Choroid plexus epithelial cell (primary cell): ENCODE results near the gene IMMP2L.
"Not testable (repeated sequence)": the region's sequence is repeated elsewhere in the genome, so short reads cannot be mapped to it uniquely, and the experiment has no call there.

Source experiments
- DNase-seq: peaks from one replicate; pipeline ENCODE4 v3.0.0-alpha.2; 2010; ENCODE audit warnings: low read depth
- H3K4me3 ChIP-seq: 2 replicates; pipeline ENCODE4 v1.5.1; 2011; ENCODE audit warnings: low read depth, mild to moderate bottlenecking, control low read depth, low read length, moderate library complexity
- TF ChIP-seq, protein P1 (sequence below): conservative IDR thresholded peaks from 2 replicates; pipeline ENCODE4 v1.5.1; 2011; ENCODE audit warnings: low read depth, mild to moderate bottlenecking, control low read depth, inconsistent platforms, low read length, moderate library complexity

The IMMP2L gene

DNA sequence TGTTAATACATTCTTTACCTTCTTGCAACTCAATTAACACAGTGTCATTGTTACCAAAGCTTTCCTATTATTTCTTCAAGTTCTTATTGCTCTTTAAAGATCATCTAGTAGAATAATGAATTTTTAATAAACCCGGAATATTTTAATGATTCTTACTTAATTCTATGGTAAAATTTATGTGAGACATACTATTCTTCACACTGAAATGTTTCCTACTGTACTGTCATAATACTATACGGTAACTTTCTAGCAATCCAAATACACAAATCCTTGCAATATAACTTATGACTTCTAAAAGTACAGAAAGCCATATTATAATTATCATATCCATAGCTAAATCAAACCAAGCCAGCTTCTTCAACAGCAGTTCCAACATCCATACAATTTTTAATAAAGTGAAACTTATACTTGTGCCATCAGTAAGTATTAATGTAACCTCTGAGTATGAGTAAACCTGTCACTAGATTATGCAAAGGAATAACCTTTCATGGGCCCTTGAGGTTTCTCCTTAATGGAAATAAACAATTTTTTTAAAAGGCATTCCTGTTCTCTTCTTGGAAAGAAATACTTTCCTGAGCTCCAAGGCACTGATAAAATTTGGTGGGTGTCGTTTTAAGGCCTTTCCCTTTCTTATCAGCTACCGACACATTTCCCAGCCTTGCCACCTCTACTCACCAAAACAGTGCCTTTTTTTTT, 87.4 kb downstream of the IMMP2L start:
- no peak overlapping the region for H3K4me3 ChIP-seq
- TF ChIP-seq, protein P1, sequence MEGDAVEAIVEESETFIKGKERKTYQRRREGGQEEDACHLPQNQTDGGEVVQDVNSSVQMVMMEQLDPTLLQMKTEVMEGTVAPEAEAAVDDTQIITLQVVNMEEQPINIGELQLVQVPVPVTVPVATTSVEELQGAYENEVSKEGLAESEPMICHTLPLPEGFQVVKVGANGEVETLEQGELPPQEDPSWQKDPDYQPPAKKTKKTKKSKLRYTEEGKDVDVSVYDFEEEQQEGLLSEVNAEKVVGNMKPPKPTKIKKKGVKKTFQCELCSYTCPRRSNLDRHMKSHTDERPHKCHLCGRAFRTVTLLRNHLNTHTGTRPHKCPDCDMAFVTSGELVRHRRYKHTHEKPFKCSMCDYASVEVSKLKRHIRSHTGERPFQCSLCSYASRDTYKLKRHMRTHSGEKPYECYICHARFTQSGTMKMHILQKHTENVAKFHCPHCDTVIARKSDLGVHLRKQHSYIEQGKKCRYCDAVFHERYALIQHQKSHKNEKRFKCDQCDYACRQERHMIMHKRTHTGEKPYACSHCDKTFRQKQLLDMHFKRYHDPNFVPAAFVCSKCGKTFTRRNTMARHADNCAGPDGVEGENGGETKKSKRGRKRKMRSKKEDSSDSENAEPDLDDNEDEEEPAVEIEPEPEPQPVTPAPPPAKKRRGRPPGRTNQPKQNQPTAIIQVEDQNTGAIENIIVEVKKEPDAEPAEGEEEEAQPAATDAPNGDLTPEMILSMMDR, result no peak
- DNase-seq, result peak; percentile 13

DNA sequence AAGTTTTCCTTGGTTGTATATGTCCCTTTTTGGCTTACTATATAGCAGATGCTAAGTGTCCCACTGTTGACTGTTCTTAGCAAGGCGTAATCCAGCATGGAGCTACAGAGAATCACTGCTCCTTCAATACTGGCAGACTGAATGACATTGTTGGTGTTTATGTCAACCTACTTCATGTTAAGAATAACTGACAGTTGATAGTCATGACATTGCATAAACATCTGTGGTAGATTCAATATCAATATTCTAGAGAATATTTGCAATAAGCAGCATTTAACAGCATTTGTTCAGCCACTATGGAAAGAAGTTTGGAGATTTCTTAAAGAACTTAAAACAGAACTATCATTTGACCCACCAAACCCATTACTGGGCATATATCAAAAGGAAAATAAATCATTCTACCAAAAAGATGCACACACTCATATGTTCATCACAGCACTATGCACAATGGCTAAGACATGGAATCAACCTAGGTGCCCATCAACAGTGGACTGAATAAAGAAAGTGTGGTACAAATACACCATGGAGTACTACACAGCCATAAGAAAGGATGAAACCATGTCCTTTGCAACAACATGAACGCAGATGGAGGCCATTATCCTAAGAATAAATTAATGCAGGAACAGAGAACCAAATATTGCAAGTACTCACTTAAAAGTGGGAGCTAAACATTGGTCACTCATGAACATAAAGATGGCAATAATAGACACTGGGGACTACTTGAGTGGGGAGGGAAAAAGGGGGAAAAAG, 88.7 kb downstream of the IMMP2L start:
- TF ChIP-seq, protein P1, result no peak
- no peak overlapping the region for H3K4me3 ChIP-seq
- DNase-seq, result no peak

DNA sequence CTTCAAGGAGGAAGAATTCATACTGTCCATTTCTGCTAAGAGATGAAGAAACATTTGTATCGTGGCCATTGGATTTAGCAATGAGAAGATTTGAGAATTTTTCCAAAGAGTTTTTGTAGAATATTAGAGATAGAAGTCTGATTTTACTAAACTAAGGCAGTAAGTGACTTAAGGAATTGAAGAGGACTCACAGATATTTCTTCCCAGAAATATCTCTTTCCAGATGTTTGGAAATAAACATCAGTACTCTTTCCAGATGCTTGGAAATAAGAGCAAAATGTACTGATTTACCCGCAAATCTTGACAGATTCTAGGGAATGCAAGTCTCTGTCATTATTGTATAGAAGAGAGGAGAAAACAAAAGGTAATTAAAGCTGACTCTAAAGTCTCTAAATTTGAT, 91.3 kb downstream of the IMMP2L start:
- H3K4me3 ChIP-seq, result no peak overlapping the region
- TF ChIP-seq, protein P1, result no peak
- no peak for DNase-seq

- DNase-seq, H3K4me3 ChIP-seq: not testable (repeated sequence)
Observed at GRCh38 chr7:111469894-111470293, 92.4 kb downstream of the IMMP2L start.

- not testable (repeated sequence) for DNase-seq
Observed at GRCh38 chr7:111465774-111466173, 96.5 kb downstream of the IMMP2L start.

GRCh38 chr7:111460695-111461094, 101.6 kb downstream of the IMMP2L start:
- TF ChIP-seq, protein P1, result no peak
- no peak for DNase-seq

More at GRCh38 chr7:111465774-111466173, 96.5 kb downstream of the IMMP2L start:
- not testable (repeated sequence) for H3K4me3 ChIP-seq

DNA sequence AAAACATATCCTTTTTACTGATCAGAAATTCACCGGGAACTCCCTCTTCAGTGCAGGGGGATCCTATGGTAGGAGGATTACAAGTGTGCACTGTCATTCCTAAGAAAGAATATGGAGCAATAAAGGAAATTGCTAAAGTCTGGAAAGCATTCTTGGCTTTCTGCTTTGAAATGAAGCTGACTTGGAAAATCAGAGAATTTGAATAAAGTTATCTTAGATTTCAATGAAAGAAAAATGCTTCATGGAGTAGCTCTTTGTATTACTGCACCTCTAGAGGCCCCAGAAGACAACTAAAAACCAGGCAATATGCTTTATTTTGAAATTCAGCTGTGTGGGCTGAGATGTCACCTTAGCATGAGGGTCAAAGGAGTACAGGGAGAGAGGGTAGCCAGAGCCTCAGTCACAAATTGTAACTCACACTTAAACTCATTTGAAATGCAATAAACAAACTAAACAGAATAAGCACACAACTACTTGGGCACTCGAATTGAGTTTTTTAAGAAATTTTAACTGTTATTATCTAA, 102.5 kb downstream of the IMMP2L start:
- DNase-seq, result peak; percentile 33
- TF ChIP-seq, protein P1, result no peak
- H3K4me3 ChIP-seq, result no peak overlapping the region

More at GRCh38 chr7:111460695-111461094, 101.6 kb downstream of the IMMP2L start:
- H3K4me3 ChIP-seq, result no peak overlapping the region
